Measurements from ENCODE around the gene TUBD1.
A peak's percentile ranks its signal among the peaks of the same experiment; 100 is the strongest.
"Not testable (repeated sequence)": the region's sequence is repeated elsewhere in the genome, so short reads cannot be mapped to it uniquely, and the experiment has no call there.

The TUBD1 gene

GRCh38 chr17:59892924-59893675 is at the start of gene TUBD1, which contains the start of gene RPS6KB1:
Gene TUBD1, minus strand, starts transcription at chr17:59892943. Its CDS starts 1,941 bp downstream, at chr17:59891002.
Gene RPS6KB1, plus strand, starts transcription at chr17:59893121. Its CDS starts 64 bp downstream, at chr17:59893185.
- peak within 1 kb of the TSS; percentile 67 to 89 for H3K4me3 ChIP-seq
- peak within 1 kb of the TSS; percentile 86 to 96 for H3K27ac ChIP-seq
- intact Hi-C loops (cut with DNase I; ENCODE audit: low total_unique reads), result no loop called here
- H3K27me3 ChIP-seq, result no peaks in the 10 kb centered on the region
- H3K9me3 ChIP-seq, result no peaks in the 10 kb centered on the region
- DNase-seq, result peak; percentile 97 to 98
- TF ChIP-seq CTCF (IDR thresholded peaks at IDR 0.05), result no peak
- peaks cover 0 to 44% (median 23%) of the 10 kb centered on the region in 4 donors for H3K4me1 ChIP-seq
- H3K36me3 ChIP-seq, result peaks cover 3 to 14% (median 6%) of the 10 kb centered on the region in 3 donors

- no peaks in the 10 kb centered on the region for H3K9me3 ChIP-seq
- DNase-seq, result no peak
- H3K27me3 ChIP-seq, result no peaks in the 10 kb centered on the region
- H3K4me1 ChIP-seq, result no peaks in the 10 kb centered on the region
- intact Hi-C loops (cut with DNase I; ENCODE audit: low total_unique reads), result no loop called here
- H3K36me3 ChIP-seq, result peaks cover 66 to 79% (median 67%) of the 10 kb centered on the region in 3 donors
- no peak overlapping the region for H3K4me3 ChIP-seq
- no peak overlapping the region for H3K27ac ChIP-seq
- no peak for TF ChIP-seq CTCF (IDR thresholded peaks at IDR 0.05)
Measured at GRCh38 chr17:59941131-59941530, 48.4 kb upstream of the TUBD1 start.

GRCh38 chr17:59940697-59941096 is 48.0 kb upstream of the TUBD1 start:
- H3K27me3 ChIP-seq; H3K4me3 ChIP-seq; H3K4me1 ChIP-seq; H3K27ac ChIP-seq; H3K9me3 ChIP-seq; DNase-seq; intact Hi-C loops (cut with DNase I; ENCODE audit: low total_unique reads): not testable (repeated sequence)
- peaks cover 67 to 79% (median 67%) of the 10 kb centered on the region in 3 donors for H3K36me3 ChIP-seq

GRCh38 chr17:59933317-59933716 is 40.6 kb upstream of the TUBD1 start:
- intact Hi-C loops (cut with DNase I; ENCODE audit: low total_unique reads); H3K4me3 ChIP-seq; H3K27me3 ChIP-seq; H3K9me3 ChIP-seq; DNase-seq; H3K27ac ChIP-seq; H3K4me1 ChIP-seq: not testable (repeated sequence)
- peaks cover 85 to 93% (median 89%) of the 10 kb centered on the region in 3 donors for H3K36me3 ChIP-seq

- intact Hi-C loops (cut with DNase I; ENCODE audit: low total_unique reads); H3K4me3 ChIP-seq; H3K27ac ChIP-seq; H3K9me3 ChIP-seq; H3K27me3 ChIP-seq; H3K4me1 ChIP-seq: not testable (repeated sequence)
- peaks cover 88 to 93% (median 93%) of the 10 kb centered on the region in 3 donors for H3K36me3 ChIP-seq
- peak in 1 of 2 donors; percentile 32 for DNase-seq
Measured at GRCh38 chr17:59930768-59931167, 38.0 kb upstream of the TUBD1 start.

GRCh38 chr17:59930121-59930520 is 37.4 kb upstream of the TUBD1 start:
- H3K4me1 ChIP-seq; H3K27me3 ChIP-seq; H3K4me3 ChIP-seq; intact Hi-C loops (cut with DNase I; ENCODE audit: low total_unique reads); H3K9me3 ChIP-seq; H3K27ac ChIP-seq; DNase-seq: not testable (repeated sequence)
- peaks cover 88 to 93% (median 91%) of the 10 kb centered on the region in 3 donors for H3K36me3 ChIP-seq

GRCh38 chr17:59920637-59921036 is 27.9 kb upstream of the TUBD1 start:
- H3K4me3 ChIP-seq; DNase-seq; H3K9me3 ChIP-seq; H3K4me1 ChIP-seq; intact Hi-C loops (cut with DNase I; ENCODE audit: low total_unique reads); H3K27me3 ChIP-seq; H3K27ac ChIP-seq: not testable (repeated sequence)
- peaks cover 53 to 91% (median 65%) of the 10 kb centered on the region in 3 donors for H3K36me3 ChIP-seq

GRCh38 chr17:59916446-59916845 is 23.7 kb upstream of the TUBD1 start:
- Histone ChIP-seq H3K27me3 (no peaks in the 10 kb centered on the region), H3K27ac (no peak overlapping the region), H3K4me3 (no peak overlapping the region), H3K4me1 (no peaks in the 10 kb centered on the region), H3K36me3 (peaks cover 47 to 92% (median 75%) of the 10 kb centered on the region in 3 donors), H3K9me3 (no peaks in the 10 kb centered on the region)
- TF ChIP-seq CTCF (IDR thresholded peaks at IDR 0.05), result no peak
- DNase-seq, result no peak
- intact Hi-C loops (cut with DNase I; ENCODE audit: low total_unique reads), result no loop called here
